ENCODE measurements around the gene UMAD1.

- no peak for TF ChIP-seq EZH2phosphoT487 (IDR thresholded peaks at IDR 0.05; ENCODE audit: borderline replicate concordance)
- TF ChIP-seq CTCF (conservative IDR thresholded peaks at IDR 0.05; ENCODE audit: low read length): no peak
These were observed 207.7 kb downstream of the UMAD1 start for GRCh38 chr7:7848246-7848645.
